ENCODE data around the gene AURKB.
"Not testable (repeated sequence)": the region's sequence is repeated elsewhere in the genome, so short reads cannot be mapped to it uniquely, and the experiment has no call there.

The AURKB gene

DNA sequence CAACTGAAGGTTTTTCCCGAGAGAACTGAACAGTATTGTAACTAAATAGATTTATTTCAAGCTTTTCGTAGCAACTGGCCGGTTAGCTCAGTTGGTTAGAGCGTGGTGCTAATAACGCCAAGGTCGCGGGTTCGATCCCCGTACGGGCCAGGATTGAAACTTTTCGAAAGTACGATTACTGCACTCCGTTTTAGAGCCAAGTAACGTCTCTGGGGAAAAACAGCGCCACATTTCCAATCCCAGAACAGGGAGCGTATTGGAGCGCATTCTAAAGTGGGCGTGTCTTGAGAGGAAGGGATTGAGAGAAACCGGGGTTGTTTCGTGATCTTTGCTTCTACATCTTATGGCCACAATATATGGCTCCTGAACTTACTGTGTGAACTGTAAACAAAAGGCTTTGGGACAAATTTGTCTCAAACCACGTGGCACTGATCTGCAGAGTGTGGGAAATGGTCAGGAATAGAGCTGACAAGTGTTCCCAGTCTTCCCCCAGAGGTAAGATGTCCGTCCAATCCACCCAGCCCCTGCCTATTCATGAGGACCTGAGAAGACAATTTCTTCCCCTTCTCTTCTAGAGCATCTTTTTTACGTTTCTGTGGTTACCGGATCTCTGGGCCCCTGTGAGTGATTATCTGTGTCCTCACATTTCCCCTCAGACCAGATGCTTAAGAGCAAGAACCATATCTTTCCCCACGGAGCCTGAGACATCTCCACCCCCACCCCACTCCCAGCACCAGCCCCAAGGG lies 22.7 kb downstream of the AURKB start:
- DNase-seq, result peak; percentile 45 to 90 (median 73)

DNA sequence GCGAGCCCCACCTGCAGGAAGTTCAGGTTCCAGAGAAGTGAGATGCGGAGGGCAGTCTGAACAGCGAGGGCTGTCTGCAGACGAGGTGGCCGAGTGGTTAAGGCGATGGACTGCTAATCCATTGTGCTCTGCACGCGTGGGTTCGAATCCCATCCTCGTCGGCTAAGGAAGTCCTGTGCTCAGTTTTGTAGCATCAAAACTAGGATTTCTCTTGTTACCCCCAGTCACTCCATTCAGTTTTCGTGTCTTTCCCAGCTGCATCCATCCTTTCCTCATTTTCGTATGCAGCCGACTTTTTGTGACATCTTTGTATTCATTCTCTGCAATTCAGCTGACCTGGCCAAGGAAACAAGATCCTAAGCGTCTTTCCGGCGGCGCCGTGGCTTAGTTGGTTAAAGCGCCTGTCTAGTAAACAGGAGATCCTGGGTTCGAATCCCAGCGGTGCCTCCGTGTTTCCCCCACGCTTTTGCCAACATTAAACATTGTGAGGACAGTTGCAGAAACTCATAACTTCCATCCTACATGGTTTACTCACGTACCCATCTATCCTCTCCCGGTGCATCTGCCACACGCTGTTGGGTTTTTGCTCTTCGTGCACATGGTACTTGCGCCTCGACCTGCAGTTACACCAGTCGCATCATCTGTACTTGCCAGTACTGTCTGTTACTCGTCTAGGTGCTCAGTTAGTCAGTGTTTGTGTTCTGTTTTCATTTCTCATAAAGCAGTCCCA lies 23.4 kb downstream of the AURKB start:
- peak; percentile 73 to 95 (median 82) for DNase-seq

DNA sequence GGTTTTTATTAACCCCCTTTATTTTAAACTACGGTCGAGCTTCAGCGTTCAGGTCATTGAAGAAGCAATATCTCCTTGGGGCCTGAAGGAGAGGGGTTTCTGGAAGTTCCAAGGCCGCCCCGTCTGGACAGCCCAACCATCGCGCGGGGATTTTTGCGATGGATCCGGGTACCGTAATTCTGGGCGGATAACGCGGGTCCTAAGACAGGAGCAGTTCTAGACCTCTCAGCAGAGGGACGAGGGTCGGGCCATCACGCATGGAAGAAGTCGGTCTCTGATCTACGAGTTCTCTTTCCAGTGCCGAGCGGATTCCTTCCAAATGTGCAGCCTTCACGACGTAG lies 24.0 kb downstream of the AURKB start:
- DNase-seq, result no peak

DNA sequence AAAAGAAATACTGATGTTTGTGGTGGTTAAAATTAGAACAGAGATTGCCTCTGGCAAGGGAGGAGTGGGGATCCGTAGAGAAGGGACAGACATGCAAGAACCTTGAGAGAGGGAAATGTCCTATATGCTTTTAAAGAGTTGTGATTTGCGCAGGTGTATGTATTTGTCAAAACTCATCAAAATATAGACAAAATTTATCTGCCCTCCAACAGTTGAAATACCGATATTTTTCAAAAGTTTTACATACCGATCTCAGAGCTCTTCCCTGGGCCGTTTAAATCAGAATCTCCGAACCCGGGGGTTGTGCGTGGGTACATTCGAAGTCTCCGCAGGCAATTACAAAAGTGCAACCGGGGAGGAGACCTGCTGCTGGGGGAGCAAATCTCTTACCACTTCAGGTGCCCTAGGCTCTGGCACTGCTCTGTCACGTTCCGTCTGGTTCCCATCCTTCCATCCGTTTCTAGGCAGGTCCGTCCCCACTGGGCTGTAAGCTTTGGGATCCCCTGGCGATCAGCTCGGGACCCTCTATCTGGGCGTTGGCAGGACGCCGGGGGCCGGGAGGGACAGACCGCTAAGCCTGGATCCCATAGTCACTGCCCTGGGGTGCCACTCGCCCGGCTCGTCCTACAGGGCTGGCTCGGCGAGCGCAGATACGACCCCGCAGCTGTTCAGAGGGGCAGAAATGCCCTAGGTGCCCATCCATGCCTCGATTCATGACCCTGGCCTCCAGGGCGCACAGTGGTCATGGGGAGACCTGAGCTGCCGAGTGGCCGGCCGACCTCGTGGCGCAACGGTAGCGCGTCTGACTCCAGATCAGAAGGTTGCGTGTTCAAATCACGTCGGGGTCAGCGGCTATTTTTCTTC lies 24.6 kb downstream of the AURKB start:
- DNase-seq, result peak; percentile 80 to 97 (median 92)

DNA sequence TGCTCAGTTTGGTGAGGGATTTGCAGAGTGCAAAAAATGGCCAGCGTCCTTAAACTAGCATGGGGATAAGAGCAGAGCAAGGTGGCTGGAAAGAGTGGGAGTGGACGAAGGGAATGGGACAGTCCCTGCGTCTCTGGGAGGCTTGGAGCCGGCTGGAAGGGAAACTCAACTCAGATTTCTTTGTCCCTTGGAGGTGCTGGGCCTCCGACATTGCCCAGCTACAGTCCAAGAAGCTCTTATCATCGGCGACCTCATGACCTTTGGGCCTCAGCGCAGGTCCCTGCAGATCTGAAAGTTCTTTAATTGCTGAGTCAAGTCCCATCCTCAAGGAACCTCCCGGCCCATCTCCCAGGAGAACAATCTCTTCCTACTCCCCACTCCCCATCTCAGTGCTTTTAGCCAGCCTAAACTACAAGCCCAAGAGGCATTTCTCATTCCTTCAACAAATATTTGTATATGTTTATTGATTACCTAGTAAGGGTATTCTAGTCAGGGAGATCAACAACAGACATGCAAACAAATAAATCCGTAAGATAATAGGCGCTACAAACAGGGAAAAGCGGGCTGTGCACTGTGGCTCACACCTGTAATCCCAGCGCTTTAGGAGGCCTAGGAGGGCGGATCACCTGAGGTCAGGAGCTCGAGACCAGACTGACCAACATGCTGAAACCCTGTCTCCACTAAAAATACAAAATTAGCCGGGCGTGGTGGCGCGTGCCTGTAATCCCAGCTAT lies 33.2 kb downstream of the AURKB start:
- no peak for DNase-seq

DNA sequence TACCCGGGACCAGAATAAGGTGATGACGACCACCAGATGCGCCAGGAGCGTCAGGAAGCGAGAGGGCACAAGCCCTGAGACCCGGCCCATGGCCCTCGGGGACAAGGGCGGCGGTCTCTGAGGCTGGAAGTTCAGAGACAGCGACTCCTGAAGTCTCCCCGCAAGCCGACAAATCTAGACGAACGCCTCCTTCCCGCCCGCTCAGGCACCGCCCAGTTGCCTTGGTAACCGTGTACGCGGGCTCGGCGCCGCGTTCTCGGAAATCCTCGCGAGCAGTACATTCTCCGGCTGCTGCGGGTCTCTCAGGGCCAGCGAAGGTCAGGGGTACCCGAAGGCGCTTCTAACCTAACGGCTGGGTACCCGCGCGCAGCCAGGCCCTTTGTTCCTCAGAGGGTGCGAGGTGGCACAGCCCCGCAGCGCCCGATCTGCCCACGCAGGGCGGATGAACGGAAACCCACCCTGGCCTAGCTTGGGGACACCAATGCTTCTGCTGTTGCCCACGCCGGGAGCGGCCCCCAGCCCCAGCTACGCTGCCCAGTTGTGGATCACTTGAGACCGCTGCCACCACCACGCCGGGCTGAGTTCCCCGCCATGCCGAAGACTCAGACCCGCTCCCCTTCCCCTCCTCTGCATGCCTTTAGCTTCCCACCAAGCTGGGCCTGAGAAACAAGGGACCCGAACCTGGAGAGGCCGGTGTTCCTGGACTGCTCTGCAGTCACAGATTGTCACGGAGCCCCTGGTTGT lies 34.0 kb downstream of the AURKB start, which contains the start of gene TMEM107:
TSS of gene TMEM107 (minus strand) at position 184 of the 744 bp plus-strand sequence. CDS start at position 90, 94 bp downstream.
- DNase-seq, result peak; percentile 68 to 78 (median 71)

DNA sequence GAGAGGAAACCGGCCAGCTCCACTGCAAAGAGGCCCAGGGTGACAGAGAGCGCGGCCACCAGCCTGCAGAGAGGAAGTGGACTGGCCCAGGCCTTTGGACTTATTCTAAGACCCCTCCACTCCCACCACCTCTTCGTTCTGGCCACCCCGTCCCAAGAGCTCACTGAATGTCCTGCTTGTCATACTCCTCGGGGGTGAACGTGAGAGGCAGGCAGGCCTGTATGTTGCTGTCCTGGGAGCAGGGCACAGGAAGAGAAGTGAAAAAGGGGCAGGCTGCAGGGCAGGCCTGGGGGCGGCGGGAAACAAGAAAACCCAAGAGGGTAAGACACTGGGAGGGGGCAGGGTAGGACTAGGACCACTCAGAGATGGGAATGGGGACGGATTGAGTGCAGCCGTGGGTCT lies 34.6 kb downstream of the AURKB start:
- no peak for DNase-seq

DNA sequence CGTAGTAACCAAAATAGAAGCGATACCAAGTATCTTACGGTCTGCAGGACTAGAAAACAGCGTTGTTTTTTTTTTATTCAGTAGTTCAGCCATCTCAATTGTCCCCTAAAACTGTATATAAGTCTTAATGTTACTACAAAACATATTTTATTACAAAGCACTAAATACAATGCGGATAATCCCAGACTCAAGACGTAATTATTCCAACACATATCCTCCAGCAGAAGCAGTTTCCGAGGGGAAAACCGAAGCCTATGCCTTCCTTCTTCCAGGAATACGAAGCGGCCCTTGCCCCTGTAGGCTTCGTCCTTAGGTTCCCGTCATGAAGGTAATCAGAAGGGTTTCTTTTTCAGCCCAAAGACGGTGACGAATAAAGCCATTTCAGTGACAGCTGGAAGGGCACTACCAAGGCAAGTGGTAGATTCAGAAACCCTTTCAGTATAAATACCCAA lies 36.5 kb downstream of the AURKB start:
- DNase-seq, result no peak

DNA sequence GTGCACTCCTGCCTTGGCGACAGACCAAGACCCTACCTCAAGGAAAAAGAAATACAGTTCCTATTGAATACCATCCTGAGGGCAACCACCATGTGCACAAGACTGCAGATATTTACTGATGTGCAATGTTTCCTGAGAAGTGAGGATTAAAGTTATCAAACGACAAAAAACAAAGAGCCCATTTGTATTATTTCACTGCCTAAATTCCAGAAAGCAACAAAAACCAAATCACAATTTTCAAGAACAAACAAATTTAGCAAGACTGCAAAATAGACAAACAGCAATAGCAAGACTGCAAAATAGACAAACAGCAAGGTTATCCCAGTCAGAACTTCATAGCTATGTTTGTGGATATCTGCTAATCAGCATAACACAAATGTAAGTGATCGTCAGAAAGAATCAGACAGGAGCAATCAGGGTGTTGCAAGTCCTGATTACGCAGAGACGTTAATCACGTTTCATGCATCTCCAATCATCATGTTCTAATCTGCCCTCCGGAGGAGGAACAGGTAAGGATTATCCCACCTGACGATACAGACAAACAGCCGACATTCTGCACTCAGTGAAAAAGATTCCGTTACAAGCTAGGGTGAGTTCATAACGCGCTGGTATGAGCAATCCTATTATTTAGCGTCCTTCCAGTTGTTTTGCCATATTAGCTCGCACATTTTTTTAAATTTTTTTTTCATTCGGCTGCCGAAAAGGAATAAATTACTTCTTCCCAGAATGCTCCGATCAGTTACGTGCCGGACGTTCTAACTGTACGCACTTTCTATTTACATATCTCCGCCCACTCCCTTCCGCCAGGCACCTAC lies 37.1 kb downstream of the AURKB start:
- peak; percentile 34 to 53 (median 48) for DNase-seq

DNA sequence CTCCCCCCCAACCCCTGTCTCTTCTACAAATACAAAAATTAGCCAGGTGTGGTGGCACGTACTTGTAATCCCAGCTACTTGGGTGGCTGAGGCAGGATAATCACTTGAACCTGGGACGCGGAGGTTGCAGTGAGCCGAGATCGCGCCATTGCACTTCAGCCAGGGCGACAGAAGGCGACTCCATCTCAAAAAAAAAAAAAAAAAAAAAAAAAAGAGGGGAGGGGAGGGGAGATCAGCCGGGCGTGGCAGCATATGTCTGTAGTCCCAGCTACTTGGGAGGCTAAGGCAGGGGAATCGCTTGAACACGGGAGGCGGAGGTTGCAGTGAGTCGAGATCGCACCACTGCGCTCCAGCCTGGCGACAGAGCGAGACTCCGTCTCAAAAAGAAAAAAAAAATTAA lies 40.2 kb downstream of the AURKB start:
- DNase-seq, result not testable (repeated sequence)

DNA sequence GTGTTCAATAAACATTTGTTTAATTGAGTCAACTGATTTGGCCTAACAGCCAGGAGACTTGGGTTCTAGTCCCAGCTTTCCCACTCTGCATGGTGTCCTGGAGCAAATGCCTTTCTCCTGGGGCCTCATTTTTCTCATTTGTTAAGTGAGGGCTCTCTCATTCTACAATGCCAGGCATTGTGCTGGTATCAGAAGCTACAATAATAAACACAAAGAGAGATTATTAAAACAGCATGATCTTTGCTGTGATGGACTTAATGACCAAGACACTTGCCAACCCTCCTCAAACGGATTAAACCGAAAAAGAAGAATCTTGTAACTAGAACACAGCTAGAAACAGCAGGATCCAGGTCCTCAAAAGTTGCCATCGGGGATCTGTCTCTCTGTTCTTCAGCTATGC lies 42.8 kb downstream of the AURKB start:
- DNase-seq, result no peak

DNA sequence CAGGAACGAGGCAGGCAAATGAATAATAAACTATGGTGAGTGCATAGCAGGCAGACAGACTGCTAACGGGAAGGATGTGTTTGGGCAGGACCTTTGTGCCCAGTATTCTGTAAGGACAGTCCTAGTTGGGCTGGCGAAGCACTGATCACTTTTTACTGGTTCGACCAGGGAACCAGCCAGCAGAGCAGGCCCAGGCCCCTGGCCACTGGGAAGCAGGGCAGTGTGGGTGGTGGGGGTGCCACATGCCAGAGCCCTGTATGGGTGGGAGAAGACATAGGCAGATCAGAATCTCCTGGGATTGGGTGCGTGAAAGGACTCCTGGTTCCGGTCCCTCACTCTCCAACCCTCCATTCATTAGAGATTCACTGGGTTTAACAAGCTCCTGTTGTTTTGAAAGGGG lies 43.6 kb downstream of the AURKB start:
- DNase-seq, result no peak

DNA sequence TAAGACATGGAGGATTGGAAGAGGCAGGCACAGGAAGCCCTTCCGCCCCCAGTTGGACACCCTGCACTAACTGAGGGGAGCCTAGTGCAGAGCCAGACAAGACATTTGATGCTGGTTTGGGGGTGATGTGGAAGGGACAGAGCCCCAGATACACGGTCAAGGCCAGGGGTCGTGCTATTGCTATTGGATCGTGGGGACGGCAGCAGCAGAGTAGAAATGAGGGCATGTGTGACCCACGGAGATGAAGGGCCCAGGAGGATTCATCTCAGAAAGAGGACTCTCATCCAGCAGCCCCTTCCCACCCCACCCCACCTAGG lies 45.6 kb downstream of the AURKB start:
- DNase-seq, result no peak

DNA sequence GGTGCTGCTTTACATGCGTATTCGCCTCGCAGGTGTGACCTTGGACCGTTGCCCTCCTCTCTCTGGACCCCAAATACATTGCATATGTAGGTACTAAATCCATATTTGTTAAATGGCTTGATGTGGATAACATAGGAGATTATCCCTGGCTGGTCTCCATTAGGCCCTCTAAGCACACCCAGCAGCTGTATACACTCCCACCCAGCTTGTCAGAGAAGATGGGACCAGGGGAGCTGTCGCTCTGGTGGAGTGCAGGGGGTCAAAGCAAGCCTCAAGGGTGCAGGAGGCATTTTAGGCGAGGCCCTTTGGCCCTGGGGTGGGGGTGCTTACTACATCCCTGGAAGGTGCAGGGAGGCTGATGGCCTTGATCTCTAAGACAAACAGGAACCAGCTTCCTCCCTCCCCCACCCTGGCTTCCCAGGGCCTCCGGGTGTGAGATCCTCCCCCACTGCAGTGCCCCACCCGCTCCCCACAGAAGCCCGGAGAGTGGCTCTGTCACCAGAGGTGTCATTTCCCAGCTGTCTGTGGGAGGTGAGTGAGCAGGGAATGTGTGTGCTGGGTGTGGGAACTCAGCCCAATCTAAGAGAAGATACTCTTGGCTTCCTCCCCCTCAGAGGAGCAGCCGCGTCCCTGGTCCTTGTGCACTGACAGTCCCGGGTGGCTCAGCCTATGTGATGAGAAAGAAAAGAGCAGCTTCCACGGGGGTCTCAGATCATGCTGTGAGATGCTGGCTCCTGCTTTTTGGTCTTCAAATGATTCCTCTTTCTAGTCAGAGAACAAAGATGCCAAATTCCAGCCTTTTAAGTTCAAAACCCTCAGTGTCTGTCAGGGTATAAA lies 46.2 kb downstream of the AURKB start:
- DNase-seq, result peak in 3 of 4 experiments; percentile 23 to 40 (median 25)

DNA sequence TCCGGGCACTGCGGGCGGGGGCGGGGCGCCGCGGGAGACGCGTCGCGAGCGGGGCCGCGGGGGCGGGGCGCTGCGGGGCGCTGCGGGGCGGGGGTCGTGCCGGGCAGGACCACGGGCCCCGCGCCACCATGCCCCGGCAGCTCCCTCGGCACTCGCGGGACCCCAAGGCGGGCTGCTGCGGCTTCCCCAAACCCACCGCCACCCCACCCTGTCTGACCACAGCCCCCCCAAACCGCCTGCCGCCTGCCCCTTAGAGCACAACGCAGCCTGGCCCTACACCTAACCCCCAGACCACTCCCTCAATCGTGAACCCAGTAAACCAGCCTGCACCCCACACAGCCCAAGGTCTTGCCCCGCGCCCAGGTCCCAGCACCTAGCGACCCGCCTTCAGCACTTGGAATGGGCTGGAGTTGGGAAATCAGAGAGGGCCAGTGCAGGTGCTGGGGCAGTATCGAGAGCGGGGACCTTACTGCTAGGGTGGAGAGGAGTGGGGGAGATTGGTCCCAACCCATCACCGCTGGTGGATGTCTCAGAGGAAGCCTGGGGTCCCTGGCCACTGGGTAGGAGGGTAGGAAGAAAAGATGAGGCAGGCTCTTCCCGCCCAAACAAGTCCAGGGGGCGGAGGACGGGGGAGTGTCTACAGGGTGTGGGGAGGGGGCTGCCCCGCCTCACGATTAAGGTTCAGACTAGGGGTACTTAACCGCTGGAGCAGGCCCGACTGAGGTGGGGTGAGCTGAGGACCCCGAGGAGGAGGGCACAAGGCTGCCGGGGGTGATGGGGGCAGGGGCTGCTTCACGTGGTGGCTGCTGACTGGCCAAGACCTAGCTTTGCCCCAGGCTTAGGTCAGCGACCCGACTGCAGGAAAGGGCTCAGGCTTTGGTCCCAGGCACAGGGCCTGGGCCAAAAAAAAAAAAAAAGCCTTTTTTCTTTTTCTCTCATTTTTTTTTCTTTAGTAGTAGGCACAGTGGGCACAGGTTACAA lies 47.1 kb downstream of the AURKB start:
- DNase-seq, result no peak

DNA sequence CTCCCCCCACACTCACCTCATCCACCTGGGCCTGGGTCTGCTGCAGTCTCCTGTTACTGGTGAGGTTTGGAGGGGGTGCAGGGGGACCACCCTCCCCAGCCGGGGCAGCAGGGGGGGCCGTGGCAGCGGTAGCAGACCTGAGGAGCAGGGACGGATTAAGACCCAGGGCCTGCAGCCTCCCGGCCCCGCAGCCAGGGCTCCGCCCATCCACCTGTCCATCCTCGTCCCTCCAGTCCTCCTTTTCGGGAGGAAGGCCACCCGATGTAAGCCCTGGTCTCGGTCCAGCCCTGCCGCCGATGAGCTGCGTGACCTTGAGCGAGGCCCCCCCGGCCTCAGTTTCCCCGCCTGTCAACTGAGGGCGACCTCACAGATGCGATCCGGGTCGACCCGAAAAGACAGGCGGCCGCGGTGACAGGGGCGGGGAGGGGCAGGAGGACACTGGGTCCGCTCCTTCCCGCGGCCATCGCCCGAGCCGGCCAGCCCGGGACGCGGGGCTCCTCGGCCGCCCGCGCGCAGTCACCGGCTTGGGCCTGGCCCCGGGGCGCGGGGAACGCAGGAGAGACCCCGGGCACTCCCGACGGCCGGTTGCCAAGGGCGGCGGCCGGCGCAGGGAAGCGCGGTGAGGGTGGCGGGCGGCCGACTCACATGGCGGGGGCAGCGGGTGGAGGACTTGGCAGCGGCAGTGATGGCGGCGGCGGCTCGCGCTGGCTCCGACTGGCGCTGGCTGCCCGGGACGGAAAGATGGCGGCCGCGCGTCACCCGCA lies 48.0 kb downstream of the AURKB start, which contains the start of gene VAMP2:
TSS of gene VAMP2 (minus strand) at position 716 of the 764 bp plus-strand sequence. CDS start at position 647, 69 bp downstream.
- peak; percentile 61 to 83 (median 70) for DNase-seq

DNA sequence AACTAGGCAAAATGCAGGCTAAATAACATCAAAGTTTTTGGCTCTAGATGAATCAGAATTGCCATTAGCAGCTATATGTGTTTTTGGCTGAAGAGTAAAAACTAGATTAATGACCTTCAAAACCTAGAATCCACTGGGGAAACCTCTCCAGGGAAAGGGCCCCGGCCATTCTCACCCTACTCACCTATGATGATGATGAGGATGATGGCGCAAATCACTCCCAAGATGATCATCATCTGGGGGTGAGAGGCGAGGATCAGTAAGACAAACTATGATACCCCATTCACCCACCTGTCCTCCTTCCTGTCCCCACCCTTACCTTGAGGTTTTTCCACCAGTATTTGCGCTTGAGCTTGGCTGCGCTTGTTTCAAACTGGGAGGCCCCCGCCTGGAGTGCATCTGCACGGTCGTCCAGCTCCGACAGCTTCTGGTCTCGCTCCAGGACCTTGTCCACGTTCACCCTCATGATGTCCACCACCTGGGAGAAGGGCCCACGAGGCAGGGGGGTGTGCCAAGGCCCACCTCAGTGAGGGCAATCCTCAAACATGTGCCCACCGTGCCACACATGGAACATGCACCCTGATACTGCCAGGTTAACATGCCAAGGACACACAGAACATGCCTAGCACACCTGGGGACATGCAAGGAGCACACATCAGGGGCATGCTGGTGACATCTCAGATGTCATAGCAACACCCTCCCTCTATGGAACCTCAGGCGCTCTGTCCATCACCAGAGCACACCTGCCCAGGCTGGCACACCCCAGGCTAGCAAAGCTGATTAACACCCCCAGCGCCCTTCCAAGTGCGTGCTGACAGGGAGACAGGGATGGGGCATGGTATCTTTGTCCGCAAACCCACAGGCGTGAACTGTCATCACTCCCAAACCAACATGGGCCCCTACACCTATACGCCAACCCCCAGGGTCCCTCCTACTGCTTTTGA lies 48.8 kb downstream of the AURKB start:
- DNase-seq, result no peak
